ENCODE results near the gene ROPN1B. TPM values are rescaled to one million over a fixed set of nuclear protein-coding genes. Genes with fewer than 3 reads are reported as not detected.

ROPN1B gene
- polyA plus RNA-seq, 3 donors: not detected

GRCh38 chr3:126025116-126025729 is 56.2 kb downstream of the ROPN1B start:
- Histone ChIP-seq H2AFZ (ENCODE audit: insufficient read depth, low read depth, low read length, poor library complexity, severe bottlenecking) (no peak overlapping the region), H3K36me3 (replicated peaks in 1 of 2; ENCODE audit: control insufficient read depth in 1 of 2, insufficient read depth in 2 of 2, low read length in 2 of 2) (peaks cover 2 to 10% of the 10 kb centered on the region in 2 donors), H3K9me3 (replicated peaks in 1 of 2; ENCODE audit: control insufficient read depth in 1 of 2, insufficient read depth in 1 of 2, low read length in 2 of 2) (peaks cover 10 to 15% of the 10 kb centered on the region in 2 donors), H3K79me2 (ENCODE audit: insufficient read depth, low read length) (no peaks in the 10 kb centered on the region), H3K4me3 (replicated peaks in 1 of 3; ENCODE audit: low read depth in 2 of 3, low read length in 3 of 3) (no peak overlapping the region), H3K9ac (ENCODE audit: insufficient read depth, low read length, poor library complexity, severe bottlenecking) (no peak overlapping the region), H3K27ac (ENCODE audit: low read depth in 1 of 2, low read length in 2 of 2) (no peak overlapping the region), H3K4me1 (ENCODE audit: control insufficient read depth in 1 of 2, insufficient read depth in 2 of 2, low read length in 2 of 2) (no peaks in the 10 kb centered on the region), H3K4me2 (replicated peaks; ENCODE audit: extremely low read depth, low read length, poor library complexity, severe bottlenecking) (no peak overlapping the region), H3K27me3 (ENCODE audit: control insufficient read depth in 2 of 2, insufficient read depth in 2 of 2, low read length in 2 of 2) (no peaks in the 10 kb centered on the region), H4K20me1 (ENCODE audit: insufficient read depth, low read length) (no peaks in the 10 kb centered on the region)
- no peak for TF ChIP-seq CTCF (IDR thresholded peaks at IDR 0.05)
- no peak for DNase-seq
- Mint-ChIP-seq H3K27ac (no peak overlapping the region), H3K27me3 (ENCODE audit: low read depth in 3 of 3) (no peaks in the 10 kb centered on the region), H3K36me3 (peaks cover 34 to 53% of the 10 kb centered on the region in 2 donors), H3K4me3 (no peak overlapping the region), H3K9me3 (peaks cover 10 to 28% (median 17%) of the 10 kb centered on the region in 7 donors), H3K4me1 (peaks cover 2% of the 10 kb centered on the region)
- WGBS (ENCODE audit: insufficient coverage): 96% methylated on average over 10 of the region's 14 CpGs
- intact Hi-C loops (cut with micrococcal nuclease): no loop called here

- no peaks in the 10 kb centered on the region for H3K27me3 ChIP-seq (ENCODE audit: control insufficient read depth in 2 of 2, insufficient read depth in 2 of 2, low read length in 2 of 2)
- Mint-ChIP-seq H3K9me3 (peaks cover 10 to 26% (median 17%) of the 10 kb centered on the region in 7 donors), H3K36me3 (peaks cover 36 to 48% of the 10 kb centered on the region in 2 donors), H3K27ac (no peak overlapping the region), H3K4me3 (no peak overlapping the region), H3K27me3 (ENCODE audit: low read depth in 3 of 3) (no peaks in the 10 kb centered on the region), H3K4me1 (peaks cover 2% of the 10 kb centered on the region)
- no peaks in the 10 kb centered on the region for H4K20me1 ChIP-seq (ENCODE audit: insufficient read depth, low read length)
- H2AFZ ChIP-seq (ENCODE audit: insufficient read depth, low read depth, low read length, poor library complexity, severe bottlenecking): no peak overlapping the region
- no peak for TF ChIP-seq CTCF (IDR thresholded peaks at IDR 0.05)
- WGBS (ENCODE audit: insufficient coverage): 95% methylated on average over 4 of the region's 4 CpGs
- peaks cover 2 to 10% of the 10 kb centered on the region in 2 donors for H3K36me3 ChIP-seq (replicated peaks in 1 of 2; ENCODE audit: control insufficient read depth in 1 of 2, insufficient read depth in 2 of 2, low read length in 2 of 2)
- peaks cover 10 to 15% of the 10 kb centered on the region in 2 donors for H3K9me3 ChIP-seq (replicated peaks in 1 of 2; ENCODE audit: control insufficient read depth in 1 of 2, insufficient read depth in 1 of 2, low read length in 2 of 2)
- H3K9ac ChIP-seq (ENCODE audit: insufficient read depth, low read length, poor library complexity, severe bottlenecking): no peak overlapping the region
- no peak overlapping the region for H3K4me2 ChIP-seq (replicated peaks; ENCODE audit: extremely low read depth, low read length, poor library complexity, severe bottlenecking)
- H3K4me1 ChIP-seq (ENCODE audit: control insufficient read depth in 1 of 2, insufficient read depth in 2 of 2, low read length in 2 of 2): no peaks in the 10 kb centered on the region
- H3K79me2 ChIP-seq (ENCODE audit: insufficient read depth, low read length): no peaks in the 10 kb centered on the region
- H3K27ac ChIP-seq (ENCODE audit: low read depth in 1 of 2, low read length in 2 of 2): no peak overlapping the region
- DNase-seq: no peak
- no peak overlapping the region for H3K4me3 ChIP-seq (replicated peaks in 1 of 3; ENCODE audit: low read depth in 2 of 3, low read length in 3 of 3)
- intact Hi-C loops (cut with micrococcal nuclease): no loop called here
Measured at GRCh38 chr3:126025862-126026261, 56.9 kb downstream of the ROPN1B start.
